Measurements from ENCODE around the gene HDAC9. TPM values are rescaled to one million over a fixed set of nuclear protein-coding genes. Genes with fewer than 3 reads are reported as not detected.
A peak's percentile ranks its signal among the peaks of the same experiment; 100 is the strongest.

Gene HDAC9
- 20.9 TPM for total RNA-seq

DNA sequence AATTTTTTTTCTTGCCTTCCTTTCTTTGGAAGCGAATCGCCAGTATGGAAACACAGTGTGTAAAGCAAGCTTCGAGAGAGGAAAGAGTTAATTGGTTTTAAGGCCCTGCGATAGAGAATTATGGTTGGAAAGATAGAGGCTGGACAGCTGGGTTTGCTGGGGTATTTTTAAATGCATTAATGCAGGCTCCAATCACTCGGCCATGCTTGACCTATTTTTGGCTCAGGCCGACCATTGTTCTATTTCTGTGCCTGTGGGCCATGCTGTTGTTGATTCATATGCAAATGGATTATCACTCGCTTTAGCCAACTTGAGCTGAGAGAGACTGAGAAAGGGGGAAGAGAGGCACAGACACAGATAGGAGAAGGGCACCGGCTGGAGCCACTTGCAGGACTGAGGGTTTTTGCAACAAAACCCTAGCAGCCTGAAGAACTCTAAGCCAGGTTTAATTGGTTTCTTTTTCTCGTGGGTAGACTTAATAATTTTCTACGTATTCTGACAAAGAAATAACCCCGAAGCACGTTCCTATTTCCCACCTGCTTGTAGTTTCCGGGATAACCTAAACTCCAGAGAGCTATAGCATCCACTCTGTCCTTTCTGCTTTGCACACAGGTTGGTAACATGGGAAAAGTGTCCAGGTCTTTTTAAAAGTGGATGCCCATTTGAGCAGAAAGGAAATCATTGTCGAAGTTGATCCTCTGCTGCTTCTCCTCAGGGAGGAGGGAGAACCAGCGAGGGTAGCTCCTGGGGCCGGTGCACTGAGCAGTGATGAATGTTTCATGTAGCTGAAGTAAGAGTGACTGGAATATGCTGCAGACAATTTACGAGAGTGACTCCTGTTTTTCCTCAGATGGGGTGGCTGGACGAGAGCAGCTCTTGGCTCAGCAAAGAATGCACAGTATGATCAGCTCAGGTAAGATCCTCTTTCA, at the start of gene HDAC9:
Gene HDAC9, plus strand, starts transcription at position 338 of the 929 bp plus-strand sequence. Its CDS starts 554 bp downstream, at position 892.
- Histone ChIP-seq H3K4me3 (ENCODE audit: low read length) (peak within 1 kb of the TSS; percentile 45), H3K27me3 (ENCODE audit: insufficient read depth, low read length) (no peaks in the 10 kb centered on the region), H3K9me3 (ENCODE audit: low read depth, low read length) (no peaks in the 10 kb centered on the region), H3K4me1 (ENCODE audit: insufficient read depth, low read length) (peaks cover 20% of the 10 kb centered on the region)

DNA sequence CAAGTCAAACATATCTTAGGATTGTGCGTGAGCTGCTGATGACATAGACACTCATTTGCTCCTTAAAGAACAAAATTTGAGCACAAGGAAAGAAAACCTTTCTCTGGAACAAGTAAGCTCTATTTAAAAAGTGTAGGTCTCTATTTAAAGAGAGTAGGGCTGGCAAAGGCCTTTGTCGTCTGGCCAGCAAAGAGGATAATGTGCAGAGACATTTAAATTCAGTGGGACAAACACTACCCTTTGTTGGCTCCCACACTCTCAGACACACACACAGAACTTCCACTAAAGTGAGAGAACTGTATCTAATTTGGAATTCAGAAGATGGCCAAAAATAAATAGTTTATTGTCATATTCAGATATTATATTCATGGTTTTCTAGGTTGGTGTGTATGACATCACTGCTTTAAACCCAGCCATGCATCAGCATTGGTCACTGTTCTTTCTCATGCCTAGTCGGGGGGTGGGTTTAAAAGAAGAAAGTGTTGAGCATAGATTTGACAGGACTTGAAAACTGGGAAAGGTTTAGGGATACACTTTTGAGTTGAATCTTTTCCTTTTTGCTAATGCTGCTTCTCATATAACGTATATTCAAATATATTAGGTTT, 49.5 kb upstream of the HDAC9 start:
- Histone ChIP-seq H3K27me3 (ENCODE audit: insufficient read depth, low read length) (no peaks in the 10 kb centered on the region), H3K9me3 (ENCODE audit: low read depth, low read length) (no peaks in the 10 kb centered on the region), H3K4me1 (ENCODE audit: insufficient read depth, low read length) (no peaks in the 10 kb centered on the region), H3K4me3 (ENCODE audit: low read length) (no peak overlapping the region)

DNA sequence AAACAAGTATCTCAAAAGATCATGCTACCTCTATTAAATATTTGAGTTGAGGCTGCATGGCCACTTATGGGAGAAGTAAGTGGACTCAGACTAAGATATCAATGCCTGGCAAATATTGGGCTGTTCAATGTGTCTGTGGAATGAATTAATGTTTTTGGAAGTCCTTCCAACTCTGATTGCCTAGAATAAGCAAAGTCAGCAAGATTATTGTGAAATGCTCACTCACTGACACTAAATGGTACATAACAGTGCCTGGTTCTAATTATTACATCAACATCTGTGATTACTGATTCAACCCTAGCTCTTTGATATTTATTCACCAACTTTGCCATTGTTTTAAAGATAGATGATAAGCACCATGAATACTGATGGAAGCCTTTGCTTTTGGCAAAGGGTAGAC, 45.5 kb upstream of the HDAC9 start:
- H3K4me1 ChIP-seq (ENCODE audit: insufficient read depth, low read length) = no peaks in the 10 kb centered on the region
- no peaks in the 10 kb centered on the region for H3K9me3 ChIP-seq (ENCODE audit: low read depth, low read length)
- no peak overlapping the region for H3K4me3 ChIP-seq (ENCODE audit: low read length)
- no peaks in the 10 kb centered on the region for H3K27me3 ChIP-seq (ENCODE audit: insufficient read depth, low read length)

DNA sequence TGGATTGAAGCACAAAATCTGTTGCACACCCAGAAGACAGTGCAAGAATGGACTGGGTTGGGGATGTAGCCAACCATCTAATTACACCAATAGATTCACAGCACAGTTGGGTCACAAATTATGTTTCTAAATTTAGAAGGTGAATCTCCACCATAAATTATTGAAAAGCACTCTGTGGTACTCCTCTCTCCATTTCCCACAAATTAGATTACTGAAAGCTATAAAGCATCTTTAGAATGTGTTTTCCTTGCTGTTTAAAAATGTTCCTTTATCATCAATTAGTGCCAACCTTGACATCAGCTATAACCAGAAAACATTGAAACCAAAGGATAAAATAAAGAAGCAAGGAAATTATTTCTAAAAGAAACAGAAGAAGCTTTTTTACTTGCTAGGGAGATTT, 39.9 kb upstream of the HDAC9 start:
- peaks cover 6% of the 10 kb centered on the region for H3K4me1 ChIP-seq (ENCODE audit: insufficient read depth, low read length)
- no peaks in the 10 kb centered on the region for H3K9me3 ChIP-seq (ENCODE audit: low read depth, low read length)
- no peaks in the 10 kb centered on the region for H3K27me3 ChIP-seq (ENCODE audit: insufficient read depth, low read length)
- no peak overlapping the region for H3K4me3 ChIP-seq (ENCODE audit: low read length)

DNA sequence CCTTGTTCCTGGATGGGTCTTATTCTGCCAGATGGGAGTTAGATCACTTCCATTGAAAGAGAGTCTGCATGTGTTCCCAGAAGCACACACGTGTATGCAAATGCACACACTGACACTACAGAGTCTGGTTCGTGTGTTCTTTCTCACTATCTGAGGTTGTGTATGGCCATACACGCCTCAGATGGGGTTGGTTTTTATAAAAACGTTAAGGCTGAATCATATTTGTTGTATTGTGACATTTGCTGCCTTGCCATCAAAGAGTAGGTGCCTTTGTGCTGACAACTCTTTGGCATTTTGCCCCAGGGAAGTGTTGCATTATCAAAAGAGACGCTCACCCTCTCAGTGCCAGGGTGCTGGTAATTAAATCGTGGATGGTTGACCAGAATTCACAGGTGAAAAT, 37.7 kb upstream of the HDAC9 start:
- Histone ChIP-seq H3K27me3 (ENCODE audit: insufficient read depth, low read length) (no peaks in the 10 kb centered on the region), H3K4me1 (ENCODE audit: insufficient read depth, low read length) (peaks cover 6% of the 10 kb centered on the region), H3K4me3 (ENCODE audit: low read length) (no peak overlapping the region), H3K9me3 (ENCODE audit: low read depth, low read length) (no peaks in the 10 kb centered on the region)

DNA sequence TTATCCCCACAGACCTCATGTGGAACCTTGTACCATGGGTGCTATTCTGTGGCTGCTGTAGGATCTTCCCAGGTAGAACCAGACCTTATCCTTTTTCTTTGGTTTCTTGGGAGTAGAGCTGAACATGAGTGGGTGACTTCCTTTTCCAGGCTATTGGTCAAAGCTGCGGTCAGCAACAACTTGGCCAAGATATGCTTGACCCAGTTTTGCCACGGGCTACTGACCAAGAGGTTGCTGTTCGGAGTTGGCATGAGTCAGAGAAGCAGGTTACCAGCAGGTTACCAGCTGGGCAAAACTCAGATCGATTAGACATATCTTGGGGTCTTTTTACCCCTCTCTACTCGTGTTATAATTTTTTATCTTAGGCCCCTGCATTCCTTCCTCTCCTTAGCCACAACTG, 36.7 kb upstream of the HDAC9 start:
- H3K4me1 ChIP-seq (ENCODE audit: insufficient read depth, low read length) = peaks cover 6% of the 10 kb centered on the region
- no peak overlapping the region for H3K4me3 ChIP-seq (ENCODE audit: low read length)
- no peaks in the 10 kb centered on the region for H3K27me3 ChIP-seq (ENCODE audit: insufficient read depth, low read length)
- H3K9me3 ChIP-seq (ENCODE audit: low read depth, low read length) = no peaks in the 10 kb centered on the region

DNA sequence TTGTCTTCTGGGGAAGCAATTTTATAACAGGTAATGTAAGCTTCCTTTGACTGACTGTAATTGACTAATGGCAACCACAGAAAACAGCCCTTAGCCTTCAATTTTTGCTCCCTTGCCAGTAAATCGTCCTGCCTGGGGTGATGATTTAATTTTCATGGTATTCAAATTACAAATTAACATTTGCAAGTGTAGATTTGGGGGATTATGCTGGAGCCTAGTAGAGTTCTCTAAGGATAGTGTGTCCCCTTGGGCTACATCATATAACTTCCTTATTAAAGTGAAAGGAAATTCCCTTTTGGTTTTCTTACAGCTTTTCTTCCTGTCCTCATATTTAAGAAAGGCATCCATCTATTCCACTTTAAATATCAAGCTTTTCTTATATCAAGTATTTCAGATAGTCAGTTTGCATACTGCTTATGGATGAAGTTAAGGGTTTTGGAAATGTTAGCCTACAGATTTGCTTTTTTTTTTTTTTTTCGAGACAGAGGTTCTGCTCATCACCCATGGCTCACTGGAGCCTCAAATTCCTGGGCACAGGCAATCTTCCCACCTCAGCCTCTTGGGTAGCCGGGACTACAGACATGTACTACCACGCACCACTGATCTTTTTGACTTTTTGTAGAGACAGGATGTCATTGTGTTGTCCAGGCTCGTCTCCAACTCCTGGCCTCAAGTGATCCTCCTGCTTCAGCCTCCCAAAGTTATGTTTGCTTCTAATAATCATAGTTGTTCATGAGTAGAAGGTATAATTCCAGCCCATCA, 35.9 kb upstream of the HDAC9 start:
- Histone ChIP-seq H3K27me3 (ENCODE audit: insufficient read depth, low read length) (no peaks in the 10 kb centered on the region), H3K4me3 (ENCODE audit: low read length) (no peak overlapping the region), H3K9me3 (ENCODE audit: low read depth, low read length) (no peaks in the 10 kb centered on the region), H3K4me1 (ENCODE audit: insufficient read depth, low read length) (peaks cover 6% of the 10 kb centered on the region)

DNA sequence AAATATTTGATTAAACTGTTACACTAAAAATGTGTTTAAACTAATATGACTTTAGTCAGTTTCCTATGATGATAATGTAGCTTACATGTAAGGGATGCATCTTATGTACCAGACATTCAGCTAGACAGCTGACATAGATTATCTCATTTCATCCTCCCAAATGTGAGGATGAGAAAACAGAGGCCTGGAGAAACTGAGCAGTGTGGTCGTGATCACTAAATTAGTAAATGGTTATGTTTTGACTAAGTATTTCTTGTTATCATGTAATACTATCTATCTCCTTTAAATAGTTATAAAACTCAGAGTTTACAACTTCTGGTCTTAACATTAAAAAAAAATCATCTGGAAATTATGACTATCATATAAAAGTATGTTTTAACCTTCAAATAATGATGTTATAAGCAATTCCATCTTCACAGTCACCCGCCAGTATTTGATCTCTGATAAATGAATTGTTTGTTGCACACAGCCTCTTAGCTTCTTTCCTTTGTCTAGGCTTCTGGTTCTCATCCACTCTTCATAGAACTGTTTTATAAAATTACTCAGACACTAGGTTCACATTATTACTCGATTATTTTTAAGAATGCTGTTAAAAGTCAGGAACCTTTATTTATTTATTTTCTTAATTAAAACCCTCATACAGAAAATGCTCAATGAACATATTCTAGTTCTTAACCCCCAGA, 33.6 kb upstream of the HDAC9 start:
- peaks cover 6% of the 10 kb centered on the region for H3K4me1 ChIP-seq (ENCODE audit: insufficient read depth, low read length)
- H3K9me3 ChIP-seq (ENCODE audit: low read depth, low read length) = no peaks in the 10 kb centered on the region
- H3K4me3 ChIP-seq (ENCODE audit: low read length) = no peak overlapping the region
- H3K27me3 ChIP-seq (ENCODE audit: insufficient read depth, low read length) = no peaks in the 10 kb centered on the region

DNA sequence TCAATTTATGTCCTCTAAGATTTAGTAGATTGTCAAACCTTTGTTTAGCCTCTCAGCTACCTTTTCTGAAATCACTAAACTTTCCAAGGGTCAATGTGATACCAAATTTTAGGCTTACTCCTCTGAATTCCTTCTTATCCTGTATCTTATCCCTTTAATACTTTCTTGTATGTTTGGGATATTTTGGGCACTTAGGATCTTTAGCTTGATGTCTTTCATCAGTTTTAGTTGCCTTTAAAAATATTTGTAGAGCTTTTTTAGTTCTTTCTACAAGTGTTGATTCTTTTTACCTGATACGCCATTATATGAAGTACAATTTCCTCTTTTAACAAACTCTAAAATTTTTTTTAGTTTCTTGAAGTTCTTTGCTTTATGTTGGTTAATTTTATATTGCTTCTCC, 30.7 kb upstream of the HDAC9 start:
- H3K4me3 ChIP-seq (ENCODE audit: low read length) = no peak overlapping the region
- H3K4me1 ChIP-seq (ENCODE audit: insufficient read depth, low read length) = no peaks in the 10 kb centered on the region
- H3K9me3 ChIP-seq (ENCODE audit: low read depth, low read length) = no peaks in the 10 kb centered on the region
- no peaks in the 10 kb centered on the region for H3K27me3 ChIP-seq (ENCODE audit: insufficient read depth, low read length)

DNA sequence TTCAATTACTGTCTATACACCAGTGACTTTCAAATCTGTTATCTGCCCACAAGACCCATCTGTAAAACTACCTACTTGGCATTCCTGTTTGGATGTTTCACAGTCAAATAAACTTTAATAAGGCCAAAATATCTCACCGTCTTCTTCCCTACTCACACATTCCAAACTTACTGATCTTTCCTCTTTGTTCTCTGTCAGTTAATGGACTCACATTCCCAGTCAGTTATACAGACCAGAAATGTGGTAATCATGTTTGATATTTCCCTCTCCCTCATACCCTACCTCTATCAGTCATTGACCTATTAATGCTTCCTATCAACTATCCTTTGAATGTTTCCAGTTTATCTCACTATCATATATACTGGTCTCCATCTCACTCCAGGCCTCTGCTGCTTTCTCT, 28.5 kb upstream of the HDAC9 start:
- Histone ChIP-seq H3K4me1 (ENCODE audit: insufficient read depth, low read length) (no peaks in the 10 kb centered on the region), H3K27me3 (ENCODE audit: insufficient read depth, low read length) (no peaks in the 10 kb centered on the region), H3K4me3 (ENCODE audit: low read length) (no peak overlapping the region), H3K9me3 (ENCODE audit: low read depth, low read length) (no peaks in the 10 kb centered on the region)

DNA sequence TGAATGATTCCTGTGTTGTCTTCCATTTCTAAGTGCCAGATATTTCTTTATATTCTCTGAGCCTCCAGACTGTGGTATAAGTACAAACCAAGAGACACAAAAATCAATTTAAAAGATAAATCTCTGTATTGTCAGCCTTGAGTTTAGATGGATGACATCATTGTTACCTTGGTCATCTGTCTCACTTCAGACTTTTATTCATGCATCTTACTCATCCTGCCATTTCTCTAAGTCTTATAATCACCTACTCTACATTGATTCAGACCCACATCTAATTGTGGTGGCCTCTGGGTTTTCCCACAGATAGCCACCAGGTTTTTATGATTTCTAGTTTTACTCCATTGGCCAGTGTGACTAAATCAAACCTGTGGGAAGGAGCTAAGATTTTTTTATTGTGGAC, 26.8 kb upstream of the HDAC9 start:
- no peak overlapping the region for H3K4me3 ChIP-seq (ENCODE audit: low read length)
- H3K27me3 ChIP-seq (ENCODE audit: insufficient read depth, low read length) = no peaks in the 10 kb centered on the region
- H3K9me3 ChIP-seq (ENCODE audit: low read depth, low read length) = no peaks in the 10 kb centered on the region
- no peaks in the 10 kb centered on the region for H3K4me1 ChIP-seq (ENCODE audit: insufficient read depth, low read length)

DNA sequence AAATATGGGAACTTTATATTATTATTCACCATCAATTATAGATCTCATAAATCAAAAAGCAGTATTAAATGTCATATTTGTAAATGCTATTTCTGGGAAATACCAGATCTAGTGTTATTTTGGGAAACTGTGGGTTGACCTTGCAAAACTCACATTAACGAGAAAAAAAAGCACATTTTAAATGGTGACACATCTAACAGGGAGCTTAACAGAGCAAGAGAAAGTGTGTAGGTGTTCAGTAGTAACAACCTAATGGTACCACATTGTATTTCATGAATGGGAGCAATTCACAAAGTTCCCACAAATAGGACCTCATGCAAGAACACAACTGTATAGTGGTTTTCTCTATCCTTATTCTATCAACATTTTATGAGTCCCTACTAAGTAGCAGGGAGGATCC, 26.2 kb upstream of the HDAC9 start:
- no peak overlapping the region for H3K4me3 ChIP-seq (ENCODE audit: low read length)
- H3K27me3 ChIP-seq (ENCODE audit: insufficient read depth, low read length) = no peaks in the 10 kb centered on the region
- H3K4me1 ChIP-seq (ENCODE audit: insufficient read depth, low read length) = no peaks in the 10 kb centered on the region

DNA sequence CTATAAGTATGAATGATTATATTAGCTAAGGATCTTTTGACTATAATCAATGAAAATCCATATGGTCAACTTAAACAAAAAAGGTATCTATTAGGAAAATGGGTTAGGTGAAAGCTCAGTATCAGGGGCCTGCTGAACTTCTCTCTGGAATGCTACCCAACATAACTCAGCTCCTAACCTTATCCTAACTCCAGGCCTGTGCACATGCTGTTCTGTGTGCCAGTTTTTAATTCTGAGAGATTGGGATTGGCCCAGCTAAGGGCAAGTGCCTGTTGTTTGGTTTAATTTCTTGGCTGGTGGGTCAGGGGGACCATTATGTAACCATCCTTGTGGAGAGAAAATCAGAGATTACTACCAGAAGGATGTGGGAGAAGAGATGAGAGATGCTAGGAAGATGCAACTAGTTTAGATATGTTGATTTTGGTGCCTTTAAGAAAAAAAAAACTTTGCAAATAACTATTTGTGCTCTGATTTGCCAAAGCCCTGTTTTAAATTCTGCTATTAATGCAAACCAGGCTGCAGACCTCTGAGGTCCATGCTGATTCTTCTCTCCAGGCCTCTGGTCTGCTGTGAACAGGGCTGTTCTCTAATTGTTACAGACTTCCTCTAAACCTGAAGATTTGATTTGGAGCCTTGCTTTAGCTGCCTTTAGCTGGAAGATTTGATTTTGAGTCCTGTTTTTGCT, 23.9 kb upstream of the HDAC9 start:
- no peaks in the 10 kb centered on the region for H3K4me1 ChIP-seq (ENCODE audit: insufficient read depth, low read length)
- H3K9me3 ChIP-seq (ENCODE audit: low read depth, low read length) = no peaks in the 10 kb centered on the region
- no peaks in the 10 kb centered on the region for H3K27me3 ChIP-seq (ENCODE audit: insufficient read depth, low read length)
- no peak overlapping the region for H3K4me3 ChIP-seq (ENCODE audit: low read length)

More for the DNA sequence above, 26.2 kb upstream of the HDAC9 start:
- no peaks in the 10 kb centered on the region for H3K9me3 ChIP-seq (ENCODE audit: low read depth, low read length)

DNA sequence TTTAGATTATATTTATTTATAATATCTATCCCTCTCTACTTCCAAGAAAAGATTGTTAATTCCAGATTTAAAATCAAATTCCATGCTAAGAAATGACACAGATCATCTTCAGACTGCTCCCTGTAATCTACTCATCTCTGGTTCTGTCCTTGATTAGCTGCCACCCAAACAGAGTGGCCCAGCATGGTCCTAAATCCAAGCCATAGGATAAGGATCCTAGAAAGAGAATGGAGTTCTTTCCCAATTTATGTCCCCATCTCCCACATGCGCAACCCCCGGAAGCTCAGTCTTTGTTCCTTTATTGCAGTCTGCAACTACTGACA, 23.4 kb upstream of the HDAC9 start:
- Histone ChIP-seq H3K4me3 (ENCODE audit: low read length) (no peak overlapping the region), H3K9me3 (ENCODE audit: low read depth, low read length) (no peaks in the 10 kb centered on the region), H3K4me1 (ENCODE audit: insufficient read depth, low read length) (no peaks in the 10 kb centered on the region), H3K27me3 (ENCODE audit: insufficient read depth, low read length) (no peaks in the 10 kb centered on the region)

Measured in mononuclear cell (primary cell).